Measurements from ENCODE around the gene SNORC.

- TF ChIP-seq CTCF (IDR thresholded peaks at IDR 0.05) (no peak), POLR2A (IDR thresholded peaks at IDR 0.05) (no peak)
Observed at GRCh38 chr2:232898592-232899543, 28.8 kb downstream of the SNORC start.

Data from adrenal gland (tissue), 5 donors.